Gastrocnemius medialis (tissue), 4 donors: ENCODE data around the gene SPATA24. TPM values are rescaled to one million over a fixed set of nuclear protein-coding genes. Genes with fewer than 3 reads are reported as not detected.

Experiments
- ATAC-seq, 2 donors: fragments of 150-250 bp; one replicate each; pipeline ENCODE4 v1.9.1; 2016
- DNase-seq, 2 donors: peaks; one replicate each; pipeline ENCODE4 v3.0.0-alpha.2; 2019
- H3K27ac ChIP-seq, 4 donors: fragments of 200-600 bp; sonication (generic); 1 replicate in 1 of 4; 2 replicates in 3 of 4; pipeline ENCODE4 v1.5.1; 2016 to 2018; ENCODE audit warnings: mild to moderate bottlenecking in 2 of 4, moderate library complexity in 1 of 4
- H3K27me3 ChIP-seq, 3 donors: fragments of 200-600 bp; sonication (generic) in 2 of 3; 1 replicate in 1 of 3; 2 replicates in 2 of 3; pipeline versions ENCODE4 v1.5.1 to v1.6.0; 2016 to 2019; ENCODE audit warnings: mild to moderate bottlenecking in 1 of 3, moderate library complexity in 1 of 3
- H3K36me3 ChIP-seq, 2 donors: fragments of 200-600 bp; sonication (generic) in 1 of 2; one replicate each; pipeline ENCODE4 v1.5.1; 2017 to 2018
- H3K4me1 ChIP-seq, 2 donors: fragments of 200-600 bp; sonication (generic) in 1 of 2; one replicate each; pipeline ENCODE4 v1.5.1; 2016 to 2017; ENCODE audit warnings: mild to moderate bottlenecking in 2 of 2
- H3K4me3 ChIP-seq, 4 donors: fragments of 200-600 bp; sonication (generic) in 3 of 4; 1 replicate in 1 of 4; 2 replicates in 3 of 4; pipeline ENCODE4 v1.5.1; 2016 to 2019; ENCODE audit warnings: mild to moderate bottlenecking in 2 of 4
- H3K9me3 ChIP-seq, 3 donors: fragments of 200-600 bp; sonication (generic) in 2 of 3; 1 replicate in 1 of 3; 2 replicates in 2 of 3; pipeline ENCODE4 v1.5.1; 2016 to 2019
- CTCF ChIP-seq, 5 experiments: fragments of 450-650 bp in 3 of 5; fragments of 200-600 bp in 2 of 5; sonication (generic) in 2 of 5; IDR thresholded peaks in 4 of 5; conservative IDR thresholded peaks in 1 of 5; 1 replicate in 4 of 5; 2 replicates in 1 of 5; pipeline ENCODE4 v1.5.1; 2016 to 2019; ENCODE audit warnings: antibody characterized with exemption in 5 of 5, mild to moderate bottlenecking in 3 of 5, moderate library complexity in 3 of 5
- POLR2A ChIP-seq, 2 donors: fragments of 450-650 bp; IDR thresholded peaks; one replicate each; pipeline ENCODE4 v1.6.1; 2017; ENCODE audit warnings: antibody characterized with exemption in 2 of 2, mild to moderate bottlenecking in 2 of 2, moderate library complexity in 2 of 2
- in situ Hi-C, 4 donors: fragments of 200-750 bp; cut with MboI; loops; one replicate each; pipeline versions ENCODE4 v1.15.0 to v1.8.0; 2017; ENCODE audit warnings: low sequenced_read_pairs in 4 of 4
- intact Hi-C: fragments of 100-400 bp; cut with DNase I; formaldehyde crosslinking; loops from one replicate; pipeline ENCODE4 v1.15.1; 2023; ENCODE audit warnings: low total_unique reads
- total RNA-seq, 4 donors: library from RNA; depleted of rRNA; stranded (reverse); fragments of >200 nt; gene quantifications; one replicate each; pipeline versions ENCODE4 v1.1.0 to v1.2.3, GENCODE V29; 2016

Gene SPATA24
- total RNA-seq, 4 donors from 2014 or later = 6.8 to 24.1 (median 12.5) TPM

- Histone ChIP-seq H3K9me3 (no peaks in the 10 kb centered on the region), H3K27ac (peak overlapping the region in 3 of 4 donors; percentile 80 to 87 (median 86)), H3K4me3 (no peak overlapping the region), H3K36me3 (peaks cover 0 to 19% of the 10 kb centered on the region in 2 donors), H3K27me3 (no peaks in the 10 kb centered on the region), H3K4me1 (peaks cover 14 to 25% of the 10 kb centered on the region in 2 donors)
- no peak for DNase-seq
- no peak for ATAC-seq
- in situ Hi-C loops = no loop called here
- TF ChIP-seq CTCF (IDR thresholded peaks at IDR 0.05 in 4 of 5, conservative IDR thresholded peaks at IDR 0.05 in 1 of 5) (no peak), POLR2A (IDR thresholded peaks at IDR 0.05) (no peak)
- intact Hi-C loops = loop anchor here (1.0 kb wide), 1 partner anchor 15 kb away; no protein-coding TSS in a partner anchor
Observed at GRCh38 chr5:139374909-139375308, 29.0 kb downstream of the SPATA24 start.

DNA sequence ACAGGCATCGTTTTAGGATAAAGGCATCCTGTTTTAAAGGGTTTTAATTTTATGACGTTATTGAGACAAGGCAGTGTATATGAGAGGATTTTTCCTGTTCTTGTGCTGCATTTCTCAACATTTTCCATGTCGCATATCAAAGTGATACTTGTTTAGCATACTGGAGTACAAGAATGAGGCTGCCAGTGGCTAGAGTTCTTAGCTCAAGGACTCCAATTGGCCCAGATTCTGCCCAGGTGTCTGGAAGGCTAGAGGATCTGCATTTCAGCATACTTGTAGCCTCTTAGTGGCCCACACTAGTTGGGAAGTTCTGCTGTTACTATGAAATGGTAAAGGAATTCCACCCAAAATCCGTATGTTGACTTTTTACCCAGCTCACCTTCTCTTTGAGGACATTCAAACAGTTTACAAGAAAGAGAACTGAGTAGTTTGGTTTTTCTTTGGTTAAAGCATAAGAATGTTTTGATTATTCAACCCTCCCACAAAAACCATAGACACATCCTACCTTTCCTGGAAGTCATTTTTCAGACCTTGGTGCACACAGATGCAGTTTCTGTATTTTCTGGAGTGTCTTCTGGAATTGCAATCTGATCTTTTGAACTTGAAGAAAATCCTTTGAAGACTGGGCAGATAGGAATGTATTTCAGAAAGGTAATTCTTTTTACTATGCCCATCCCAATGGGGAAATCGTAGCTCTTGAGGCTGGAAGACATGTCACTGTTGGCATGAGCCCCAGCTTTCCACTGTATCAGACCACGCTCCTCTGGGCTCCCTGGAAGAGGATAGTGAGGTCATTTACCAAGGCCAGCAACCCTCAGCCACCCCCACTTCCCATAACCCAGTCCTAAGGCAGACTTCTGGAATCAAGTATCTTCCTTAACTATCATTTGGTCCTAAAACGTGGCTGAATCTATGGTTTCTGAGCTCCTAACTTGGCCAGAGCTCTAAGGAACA, 32.1 kb downstream of the SPATA24 start:
- ATAC-seq = no peak
- Histone ChIP-seq H3K4me3 (no peak overlapping the region), H3K27me3 (no peaks in the 10 kb centered on the region), H3K9me3 (no peaks in the 10 kb centered on the region), H3K36me3 (peaks cover 0 to 28% of the 10 kb centered on the region in 2 donors), H3K4me1 (peaks cover 26 to 39% of the 10 kb centered on the region in 2 donors), H3K27ac (peak overlapping the region; percentile 80 to 87 (median 86))
- in situ Hi-C loops (no loop called here), intact Hi-C loops (loop anchor here (2.0 kb wide), 1 partner anchor 29 kb away; no protein-coding TSS in a partner anchor)
- TF ChIP-seq CTCF (IDR thresholded peaks at IDR 0.05 in 4 of 5, conservative IDR thresholded peaks at IDR 0.05 in 1 of 5) = no peak
- TF ChIP-seq POLR2A (IDR thresholded peaks at IDR 0.05) = no peak
- no peak for DNase-seq

DNA sequence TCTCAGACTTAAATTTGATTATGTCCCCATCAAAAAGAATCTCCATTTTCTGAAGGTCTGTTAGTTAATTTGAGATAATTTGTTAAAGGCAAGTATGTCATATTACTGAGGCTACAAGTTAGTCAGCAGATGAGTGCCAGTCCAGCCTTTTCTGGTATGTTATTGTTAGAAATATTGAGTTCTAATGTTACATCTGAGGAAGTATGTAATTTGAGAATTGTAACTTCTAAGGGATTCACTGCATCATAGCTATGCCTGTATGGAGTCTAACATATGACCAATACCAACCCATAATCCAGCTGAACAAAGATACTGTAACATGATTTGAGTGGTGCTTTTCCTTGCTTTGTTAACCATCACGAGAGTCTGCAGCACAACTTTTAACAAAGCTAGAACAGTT, 34.7 kb downstream of the SPATA24 start:
- TF ChIP-seq POLR2A (IDR thresholded peaks at IDR 0.05) (no peak), CTCF (IDR thresholded peaks at IDR 0.05 in 4 of 5, conservative IDR thresholded peaks at IDR 0.05 in 1 of 5) (no peak)
- H3K9me3 ChIP-seq = no peaks in the 10 kb centered on the region
- H3K27me3 ChIP-seq = no peaks in the 10 kb centered on the region
- in situ Hi-C loops = no loop called here
- H3K4me3 ChIP-seq = no peak overlapping the region
- no peak for ATAC-seq
- DNase-seq = no peak
- peaks cover 23 to 33% of the 10 kb centered on the region in 2 donors for H3K4me1 ChIP-seq
- intact Hi-C loops = no loop called here
- peak overlapping the region; percentile 40 to 63 (median 54) for H3K27ac ChIP-seq
- peaks cover 0 to 54% of the 10 kb centered on the region in 2 donors for H3K36me3 ChIP-seq

DNA sequence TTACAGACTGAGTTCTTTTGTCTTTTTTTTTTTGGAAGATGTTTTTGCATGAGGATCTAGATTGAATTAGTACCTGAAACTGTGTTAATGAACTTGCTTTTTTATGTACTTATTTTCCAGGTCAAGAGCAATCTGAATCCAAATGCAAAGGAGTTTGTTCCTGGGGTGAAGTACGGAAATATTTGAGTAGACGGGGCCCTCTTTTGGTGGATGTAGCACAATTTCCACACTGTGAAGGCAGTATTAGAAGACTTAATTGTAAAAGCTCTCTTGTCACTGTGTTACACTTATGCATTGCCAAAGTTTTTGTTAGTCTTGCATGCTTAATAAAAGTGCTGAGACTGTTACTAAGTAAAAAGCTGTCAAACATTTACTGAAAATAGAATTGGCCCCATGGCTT, 35.3 kb downstream of the SPATA24 start:
- H3K36me3 ChIP-seq = peaks cover 0 to 59% of the 10 kb centered on the region in 2 donors
- in situ Hi-C loops = no loop called here
- no peak for TF ChIP-seq POLR2A (IDR thresholded peaks at IDR 0.05)
- TF ChIP-seq CTCF (IDR thresholded peaks at IDR 0.05 in 4 of 5, conservative IDR thresholded peaks at IDR 0.05 in 1 of 5) = no peak
- no peak overlapping the region for H3K4me3 ChIP-seq
- intact Hi-C loops = no loop called here
- no peaks in the 10 kb centered on the region for H3K27me3 ChIP-seq
- H3K4me1 ChIP-seq = peaks cover 19 to 28% of the 10 kb centered on the region in 2 donors
- no peaks in the 10 kb centered on the region for H3K9me3 ChIP-seq
- DNase-seq (no peak), ATAC-seq (no peak)
- H3K27ac ChIP-seq = peak overlapping the region; percentile 40 to 63 (median 54)
